GDM1 (cell line): Measurements from ENCODE around the gene HOXB8.

ENCODE experiments used
- DNase-seq: peaks from one replicate; lab custom pipeline; 2025; lab: John Stamatoyannopoulos, UW

The HOXB8 gene

DNA sequence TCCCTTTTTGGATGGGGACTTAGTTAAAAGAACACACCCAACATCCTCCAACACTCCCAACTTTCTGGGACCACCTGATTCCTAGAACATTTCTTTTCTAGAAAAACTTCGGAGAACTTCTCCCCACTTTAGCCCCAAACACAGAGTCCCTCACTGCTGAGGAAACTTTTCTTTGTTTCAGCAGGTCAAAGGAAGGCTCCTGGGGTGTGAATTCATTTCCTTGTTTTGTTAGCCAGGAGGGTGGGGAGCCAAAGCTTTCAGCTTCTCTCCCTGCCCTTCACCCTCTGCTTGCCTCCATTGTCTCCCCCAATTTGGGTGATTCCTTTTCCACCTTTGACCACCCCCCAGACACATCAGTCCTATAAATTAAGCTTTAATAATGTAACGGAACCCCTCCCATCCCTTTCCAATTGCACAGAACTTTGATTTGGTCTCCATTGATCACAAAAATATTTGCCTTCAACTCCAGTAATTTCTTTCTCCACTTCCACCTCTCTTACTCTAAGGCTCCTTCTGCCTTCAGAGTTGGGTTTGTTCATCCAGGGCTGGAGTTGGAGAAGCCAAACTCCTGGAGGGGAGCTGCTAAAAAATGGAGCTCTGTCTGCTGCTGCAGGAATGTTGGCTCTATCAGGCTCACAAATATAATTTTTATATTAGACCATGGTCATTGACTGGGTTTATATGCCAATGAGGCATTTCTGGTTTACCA lies 47.3 kb downstream of the HOXB8 start:
- DNase-seq: no peak

DNA sequence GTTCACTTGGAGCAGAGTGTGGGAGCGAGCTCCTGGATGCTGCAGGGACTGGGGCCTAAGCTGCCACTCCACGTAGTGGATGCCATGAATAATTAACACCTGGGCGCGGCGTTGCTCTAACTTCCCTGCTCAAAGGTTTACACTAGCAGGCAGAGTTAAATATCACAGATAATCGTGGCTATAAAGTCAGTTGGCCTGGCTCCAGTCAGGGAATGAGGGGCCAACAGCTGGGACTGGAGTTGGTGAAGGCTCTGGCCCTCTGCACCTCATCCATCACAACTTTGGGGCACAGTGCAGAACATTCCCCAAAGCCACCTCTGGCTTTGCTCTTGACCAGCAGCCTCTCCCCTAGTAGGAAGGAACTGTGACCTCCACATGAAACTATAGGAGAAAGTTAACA lies 47.9 kb downstream of the HOXB8 start:
- no peak for DNase-seq

- DNase-seq: no peak
Measured at GRCh38 chr17:48566717-48567116, 48.4 kb downstream of the HOXB8 start.

- no peak for DNase-seq
Measured at GRCh38 chr17:48565925-48566710, 49.0 kb downstream of the HOXB8 start.

DNA sequence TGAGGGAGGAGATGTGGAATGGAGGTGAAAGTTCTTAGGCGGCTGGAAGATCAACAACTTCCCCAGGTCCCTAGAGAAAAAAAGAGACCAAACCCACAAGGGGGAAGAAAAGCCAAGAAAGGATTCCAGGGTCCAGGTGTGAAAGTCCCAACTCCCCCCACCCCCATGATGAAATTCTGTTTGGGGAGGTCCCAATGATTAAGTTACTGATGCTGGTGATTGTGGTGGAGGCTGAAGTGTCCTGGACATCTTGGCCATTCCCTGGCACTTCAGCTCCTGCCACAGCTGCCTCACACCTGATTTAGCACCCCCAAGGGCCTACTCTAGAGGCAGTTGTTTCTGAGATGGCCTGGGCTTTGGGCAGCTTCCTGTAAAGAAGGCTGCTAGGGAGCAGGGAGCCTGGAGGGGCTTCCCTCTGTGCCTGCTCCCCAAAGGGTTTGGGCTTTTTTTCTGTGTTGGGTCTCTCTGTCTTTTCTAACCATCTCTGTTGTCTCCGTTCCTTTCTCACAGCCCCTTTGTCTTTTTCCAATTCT lies 50.0 kb downstream of the HOXB8 start:
- DNase-seq: no peak

DNA sequence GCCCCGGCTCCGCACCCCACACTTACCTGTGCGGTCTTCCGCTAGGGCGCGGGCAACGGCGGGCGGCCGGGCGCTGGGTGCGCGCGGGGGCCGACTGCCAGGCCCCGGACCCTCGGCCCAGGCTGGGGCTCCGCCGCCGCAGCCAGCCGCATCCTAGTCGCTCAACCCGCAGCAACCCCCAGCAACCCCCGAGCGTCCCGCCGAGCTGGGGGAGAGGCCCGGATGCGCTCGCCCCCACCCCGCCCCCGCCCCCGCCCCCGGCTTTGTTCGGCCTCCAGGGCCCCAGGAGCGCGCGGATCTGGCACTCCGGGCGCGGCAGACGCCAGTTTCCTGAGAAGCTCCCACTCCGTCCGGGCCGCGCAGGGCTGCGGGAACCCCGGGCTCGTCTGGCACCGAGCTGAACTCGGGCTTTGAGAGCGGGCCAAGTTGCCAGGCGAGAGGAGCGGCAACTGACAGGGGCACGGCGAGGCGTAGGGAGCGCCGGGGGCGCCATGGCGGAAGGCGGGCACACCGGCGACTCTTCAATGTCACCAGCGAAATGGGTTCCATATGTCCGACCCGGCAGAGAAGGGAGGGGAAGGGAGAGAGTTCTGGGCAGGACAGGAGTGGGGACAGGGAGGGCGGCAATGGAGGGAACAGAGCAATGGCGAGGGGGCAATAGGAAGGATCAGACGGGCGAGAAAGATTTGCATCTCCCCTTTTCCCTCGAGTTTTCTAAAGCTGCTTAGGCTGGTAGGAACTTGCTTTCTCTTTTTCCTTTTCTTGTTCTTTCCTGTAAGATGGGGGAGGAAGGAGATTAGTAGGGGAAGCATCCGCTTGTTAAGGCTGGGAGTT lies 50.7 kb downstream of the HOXB8 start:
- DNase-seq: no peak

DNA sequence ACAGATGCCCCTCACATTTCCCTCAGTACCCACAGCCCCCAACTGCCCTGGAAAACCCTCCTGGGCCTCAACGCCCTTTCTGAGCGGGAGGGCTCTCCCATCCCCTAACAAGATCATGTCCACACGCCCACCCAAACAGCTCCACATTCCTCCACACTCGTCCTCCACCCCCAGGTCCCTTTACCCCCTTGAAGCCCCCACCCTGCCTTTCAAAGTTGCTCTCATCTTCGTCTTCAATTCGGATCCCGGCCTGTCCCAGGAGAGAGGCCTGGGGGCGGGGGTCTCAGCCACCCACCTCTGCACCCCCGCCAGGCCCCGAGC lies 51.3 kb downstream of the HOXB8 start:
- no peak for DNase-seq

- no peak for DNase-seq
Measured at GRCh38 chr17:48563385-48563838, 51.7 kb downstream of the HOXB8 start.

- DNase-seq: no peak
Measured at GRCh38 chr17:48562934-48563333, 52.2 kb downstream of the HOXB8 start.
